HG02870 (cell line): ENCODE results near the gene TMEM30B.
"Not testable (repeated sequence)": the region's sequence is repeated elsewhere in the genome, so short reads cannot be mapped to it uniquely, and the experiment has no call there.

Experiments
- ATAC-seq: cut with Tn5 transposase; IDR thresholded peaks from one replicate; pipeline ENCODE4 v1.9.1; 2021; ENCODE audit warnings: mild to moderate bottlenecking, moderate library complexity; ENCODE audit not compliant: unreplicated experiment

Gene TMEM30B

DNA sequence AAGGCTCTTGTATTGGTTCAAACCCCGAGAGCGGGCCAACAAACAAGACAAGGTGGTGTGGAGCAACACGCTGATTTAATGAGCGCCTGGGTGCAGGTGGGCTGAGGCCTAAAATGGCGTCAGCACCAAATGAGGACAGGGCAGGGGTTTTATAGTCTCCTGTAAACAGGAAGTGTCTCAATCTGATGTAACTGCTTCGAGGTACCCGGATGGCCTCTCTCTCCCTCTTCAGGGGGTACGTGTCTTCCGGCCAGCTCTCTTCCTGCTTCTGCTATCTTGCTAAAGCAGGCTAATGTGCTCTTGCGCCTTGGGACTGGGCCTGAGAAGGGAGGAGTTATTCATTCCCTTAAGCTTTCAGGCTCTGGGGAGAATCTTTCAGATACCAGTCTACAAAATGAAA is 41.9 kb downstream of the TMEM30B start:
- not testable (repeated sequence) for ATAC-seq

DNA sequence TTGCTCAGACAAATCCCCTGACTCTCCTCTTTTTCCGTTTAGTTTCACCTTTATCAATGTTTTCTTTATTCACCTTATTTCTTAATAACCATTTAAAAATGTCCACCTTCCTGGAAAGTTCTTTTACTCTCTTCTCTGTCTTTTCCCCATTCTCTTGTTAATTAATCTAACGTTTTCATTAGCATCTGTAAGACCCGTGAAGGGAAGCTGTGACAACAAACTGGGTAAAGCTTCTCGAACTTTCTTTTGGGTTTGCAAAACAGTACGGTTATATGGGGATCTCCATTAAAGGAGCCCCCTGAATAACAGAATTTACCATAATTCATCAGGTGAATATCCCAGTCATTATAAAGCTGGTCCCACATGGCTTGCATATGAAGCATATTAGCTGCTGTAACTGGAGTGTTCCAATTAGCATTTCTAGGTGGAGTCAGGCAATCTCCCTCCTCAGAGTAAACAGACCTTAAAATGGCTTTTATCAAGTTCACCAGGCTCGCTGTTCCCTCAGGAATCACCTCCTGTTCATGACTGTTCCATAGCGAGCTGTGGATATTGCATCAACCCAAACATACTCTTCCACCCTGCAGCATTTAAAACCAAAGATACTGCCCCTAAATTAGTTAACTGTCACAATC is 42.4 kb downstream of the TMEM30B start:
- ATAC-seq: no peak

GRCh38 chr14:61234215-61234916 is 46.8 kb downstream of the TMEM30B start:
- ATAC-seq: no peak

- no peak for ATAC-seq
Observed at GRCh38 chr14:61233436-61233956, 47.6 kb downstream of the TMEM30B start.

- no peak for ATAC-seq
Observed at GRCh38 chr14:61231810-61232209, 49.3 kb downstream of the TMEM30B start.

GRCh38 chr14:61229981-61230380 is 51.2 kb downstream of the TMEM30B start:
- no peak for ATAC-seq

DNA sequence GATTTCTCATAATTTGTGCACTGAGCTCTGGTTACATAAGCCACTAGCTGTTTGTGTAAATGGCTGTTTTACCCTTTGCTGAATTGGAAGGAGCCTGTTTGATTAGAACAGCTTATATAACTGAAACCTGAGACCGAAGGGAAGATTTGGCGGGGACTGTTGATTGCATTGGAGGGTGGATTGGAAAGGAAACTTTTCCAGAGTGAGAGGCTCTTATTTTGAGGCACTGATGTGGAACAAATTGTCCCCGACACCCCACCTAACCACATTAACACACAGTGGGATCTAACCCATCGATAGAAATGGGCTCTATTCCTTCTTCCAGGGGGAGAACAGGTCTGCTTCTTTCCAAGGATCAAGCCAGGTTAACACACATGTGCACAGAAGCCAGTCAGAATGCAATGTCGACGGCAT is 51.7 kb downstream of the TMEM30B start:
- ATAC-seq: no peak

GRCh38 chr14:61227884-61228591 is 53.1 kb downstream of the TMEM30B start:
- ATAC-seq: no peak
